ENCODE measurements around the gene SPATA31A1.
"Not testable (repeated sequence)": the region's sequence is repeated elsewhere in the genome, so short reads cannot be mapped to it uniquely, and the experiment has no call there.

The SPATA31A1 gene

DNA sequence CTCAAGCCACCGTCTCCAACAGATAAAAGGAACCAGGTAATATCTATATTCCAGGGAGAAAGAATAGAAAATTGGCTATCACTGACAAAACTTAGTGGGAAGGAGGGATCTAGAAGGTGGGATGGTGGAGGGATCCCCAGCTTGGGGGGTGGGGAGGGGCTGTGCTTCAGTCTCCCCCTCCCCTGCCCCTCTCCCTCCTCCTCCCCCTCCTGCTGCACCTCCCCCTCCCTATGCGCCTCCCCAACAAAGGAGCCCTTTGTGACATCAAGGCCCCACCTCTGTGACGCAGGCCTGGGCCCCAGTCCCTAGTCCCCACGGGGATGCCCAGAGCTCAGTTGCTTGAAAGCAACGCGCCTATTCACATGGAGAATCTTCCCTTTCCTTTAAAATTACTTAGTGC lies at the start of gene SPATA31A1:
Gene SPATA31A1, plus strand, starts transcription at position 301 of the 400 bp plus-strand sequence. Its CDS starts 62 bp downstream, at position 363.
- H3K27me3 ChIP-seq; H3K27ac ChIP-seq; H3K9me3 ChIP-seq (replicated peaks in 1 of 11); H4K20me1 ChIP-seq; H3K4me1 ChIP-seq; H3K36me3 ChIP-seq; H3K4me3 ChIP-seq; H3K9ac ChIP-seq; H3K4me2 ChIP-seq: not testable (repeated sequence)

DNA sequence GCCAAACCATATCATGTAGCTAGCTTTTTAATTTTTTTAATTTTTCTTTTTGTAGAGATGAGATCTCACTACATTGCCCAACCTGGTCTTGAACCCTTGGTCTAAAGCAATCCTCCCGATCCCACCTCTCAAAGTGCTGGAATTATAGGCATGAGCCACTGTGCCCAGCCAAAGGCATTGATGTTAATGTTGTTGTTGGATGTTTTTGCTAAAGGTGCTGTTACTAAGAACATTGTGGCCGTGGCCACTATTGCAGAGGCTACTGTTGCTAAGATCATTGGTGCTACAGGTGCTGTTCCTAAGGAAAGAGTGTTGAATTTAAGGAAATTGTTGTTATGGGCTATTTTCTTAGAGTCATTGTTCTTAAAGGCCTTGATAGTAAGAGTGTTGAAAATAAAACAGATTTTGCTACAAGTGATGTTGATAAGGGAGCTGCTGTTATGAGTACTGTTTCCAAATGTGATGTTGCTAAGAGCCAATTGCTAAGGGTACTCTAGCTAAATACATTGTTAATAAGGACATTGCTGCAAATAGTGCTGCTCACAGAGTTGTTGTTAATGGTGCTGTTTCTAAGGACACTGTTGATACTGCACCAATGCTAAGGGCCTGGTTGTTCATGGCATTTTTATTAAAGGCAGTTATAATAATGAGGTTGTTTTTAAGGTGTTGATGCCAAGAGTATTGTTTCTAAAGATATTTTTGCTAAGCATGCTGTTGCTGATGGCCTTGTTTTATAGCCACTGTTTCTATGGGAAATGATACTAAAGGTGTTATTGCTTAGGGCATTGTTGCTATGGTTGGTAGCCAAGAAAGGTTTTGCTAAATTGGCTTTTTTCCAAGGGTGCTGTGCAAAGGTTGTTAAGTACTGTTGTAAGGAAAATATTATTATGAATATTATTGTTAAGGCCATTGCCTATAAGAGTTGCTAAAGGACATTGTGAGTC lies 52.1 kb downstream of the SPATA31A1 start:
- not testable (repeated sequence) for H3K4me2 ChIP-seq; H3K27ac ChIP-seq; H3K36me3 ChIP-seq; H3K27me3 ChIP-seq; H4K20me1 ChIP-seq; H3K4me1 ChIP-seq; H3K9me3 ChIP-seq (replicated peaks in 1 of 11); H3K4me3 ChIP-seq; H3K9ac ChIP-seq

DNA sequence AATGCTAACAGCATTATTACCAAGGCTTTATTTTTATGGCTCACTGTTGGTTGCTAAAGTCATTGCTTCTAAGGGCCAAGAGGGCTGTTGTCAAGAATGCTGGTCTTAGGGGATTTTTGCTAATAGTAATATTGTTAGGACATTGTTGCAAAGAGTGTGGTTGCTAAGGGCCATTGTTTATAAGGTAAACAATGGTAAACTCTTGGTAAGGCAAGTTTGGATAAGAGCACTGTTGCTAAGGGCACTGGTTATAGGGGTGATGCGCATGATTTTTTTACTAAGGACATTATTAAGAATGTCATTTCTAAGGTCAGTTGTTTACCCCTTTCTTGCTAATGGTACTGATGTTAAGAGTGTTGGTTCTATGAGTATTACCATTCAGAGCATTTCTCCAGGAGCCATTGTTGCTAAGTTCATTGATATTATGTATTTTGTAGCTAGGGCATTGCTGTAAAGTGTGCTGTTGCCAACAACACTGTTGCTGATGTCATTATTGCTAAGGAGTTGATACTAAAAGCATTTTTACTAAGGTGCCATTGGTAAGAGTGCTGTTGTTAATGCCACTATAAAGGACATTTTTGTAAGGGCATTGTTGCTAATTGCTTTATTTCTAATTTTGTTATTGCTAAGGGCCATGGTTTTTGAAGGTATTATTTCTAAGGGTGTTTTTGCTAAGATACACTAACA lies 55.9 kb downstream of the SPATA31A1 start:
- not testable (repeated sequence) for H3K4me3 ChIP-seq; H3K4me2 ChIP-seq; H3K27me3 ChIP-seq; H3K9ac ChIP-seq; H4K20me1 ChIP-seq; H3K27ac ChIP-seq; H3K9me3 ChIP-seq (replicated peaks in 1 of 11); H3K4me1 ChIP-seq; H3K36me3 ChIP-seq
